ENCODE measurements around the gene UBE2L6. TPM values are rescaled to one million over a fixed set of nuclear protein-coding genes. Genes with fewer than 3 reads are reported as not detected.

Gene UBE2L6
- polyA plus RNA-seq, 3 donors: 101 to 284 (median 268) TPM

GRCh38 chr11:57502870-57503269, 64.6 kb downstream of the UBE2L6 start:
- H3K27me3 ChIP-seq (ENCODE audit: control insufficient read depth in 2 of 2, insufficient read depth in 2 of 2, low read length in 2 of 2): no peaks in the 10 kb centered on the region
- H3K4me3 ChIP-seq (replicated peaks in 1 of 3; ENCODE audit: low read depth in 2 of 3, low read length in 3 of 3): no peak overlapping the region
- H3K79me2 ChIP-seq (ENCODE audit: insufficient read depth, low read length): peaks cover 12% of the 10 kb centered on the region
- Mint-ChIP-seq H3K36me3 (peaks cover 12 to 37% of the 10 kb centered on the region in 2 donors), H3K27me3 (ENCODE audit: low read depth in 3 of 3) (no peaks in the 10 kb centered on the region), H3K4me1 (peaks cover 8% of the 10 kb centered on the region), H3K27ac (peak overlapping the region in 1 of 7 donors; percentile 26), H3K4me3 (no peak overlapping the region), H3K9me3 (no peaks in the 10 kb centered on the region)
- DNase-seq: no peak
- H3K9me3 ChIP-seq (replicated peaks in 1 of 2; ENCODE audit: control insufficient read depth in 1 of 2, insufficient read depth in 1 of 2, low read length in 2 of 2): no peaks in the 10 kb centered on the region
- no peak overlapping the region for H3K27ac ChIP-seq (ENCODE audit: low read depth in 1 of 2, low read length in 2 of 2)
- peaks cover 4 to 10% of the 10 kb centered on the region in 2 donors for H3K4me1 ChIP-seq (ENCODE audit: control insufficient read depth in 1 of 2, insufficient read depth in 2 of 2, low read length in 2 of 2)
- TF ChIP-seq, protein P1, sequence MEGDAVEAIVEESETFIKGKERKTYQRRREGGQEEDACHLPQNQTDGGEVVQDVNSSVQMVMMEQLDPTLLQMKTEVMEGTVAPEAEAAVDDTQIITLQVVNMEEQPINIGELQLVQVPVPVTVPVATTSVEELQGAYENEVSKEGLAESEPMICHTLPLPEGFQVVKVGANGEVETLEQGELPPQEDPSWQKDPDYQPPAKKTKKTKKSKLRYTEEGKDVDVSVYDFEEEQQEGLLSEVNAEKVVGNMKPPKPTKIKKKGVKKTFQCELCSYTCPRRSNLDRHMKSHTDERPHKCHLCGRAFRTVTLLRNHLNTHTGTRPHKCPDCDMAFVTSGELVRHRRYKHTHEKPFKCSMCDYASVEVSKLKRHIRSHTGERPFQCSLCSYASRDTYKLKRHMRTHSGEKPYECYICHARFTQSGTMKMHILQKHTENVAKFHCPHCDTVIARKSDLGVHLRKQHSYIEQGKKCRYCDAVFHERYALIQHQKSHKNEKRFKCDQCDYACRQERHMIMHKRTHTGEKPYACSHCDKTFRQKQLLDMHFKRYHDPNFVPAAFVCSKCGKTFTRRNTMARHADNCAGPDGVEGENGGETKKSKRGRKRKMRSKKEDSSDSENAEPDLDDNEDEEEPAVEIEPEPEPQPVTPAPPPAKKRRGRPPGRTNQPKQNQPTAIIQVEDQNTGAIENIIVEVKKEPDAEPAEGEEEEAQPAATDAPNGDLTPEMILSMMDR (IDR thresholded peaks at IDR 0.05): no peak
- H3K4me2 ChIP-seq (replicated peaks; ENCODE audit: extremely low read depth, low read length, poor library complexity, severe bottlenecking): no peak overlapping the region
- H4K20me1 ChIP-seq (ENCODE audit: insufficient read depth, low read length): no peaks in the 10 kb centered on the region
- intact Hi-C loops (cut with micrococcal nuclease): no loop called here
- peaks cover 14 to 23% of the 10 kb centered on the region in 2 donors for H3K36me3 ChIP-seq (replicated peaks in 1 of 2; ENCODE audit: control insufficient read depth in 1 of 2, insufficient read depth in 2 of 2, low read length in 2 of 2)
- no peak overlapping the region for H2AFZ ChIP-seq (ENCODE audit: insufficient read depth, low read depth, low read length, poor library complexity, severe bottlenecking)
- no peak overlapping the region for H3K9ac ChIP-seq (ENCODE audit: insufficient read depth, low read length, poor library complexity, severe bottlenecking)

GRCh38 chr11:57502376-57502775, 65.1 kb downstream of the UBE2L6 start:
- H3K36me3 Mint-ChIP-seq: peaks cover 17 to 42% of the 10 kb centered on the region in 2 donors
- Histone ChIP-seq H3K27ac (ENCODE audit: low read depth in 1 of 2, low read length in 2 of 2) (no peak overlapping the region), H3K4me3 (replicated peaks in 1 of 3; ENCODE audit: low read depth in 2 of 3, low read length in 3 of 3) (no peak overlapping the region), H3K9me3 (replicated peaks in 1 of 2; ENCODE audit: control insufficient read depth in 1 of 2, insufficient read depth in 1 of 2, low read length in 2 of 2) (no peaks in the 10 kb centered on the region), H3K79me2 (ENCODE audit: insufficient read depth, low read length) (peaks cover 12% of the 10 kb centered on the region), H3K27me3 (ENCODE audit: control insufficient read depth in 2 of 2, insufficient read depth in 2 of 2, low read length in 2 of 2) (no peaks in the 10 kb centered on the region), H4K20me1 (ENCODE audit: insufficient read depth, low read length) (no peaks in the 10 kb centered on the region), H2AFZ (ENCODE audit: insufficient read depth, low read depth, low read length, poor library complexity, severe bottlenecking) (no peak overlapping the region), H3K4me1 (ENCODE audit: control insufficient read depth in 1 of 2, insufficient read depth in 2 of 2, low read length in 2 of 2) (peaks cover 4 to 10% of the 10 kb centered on the region in 2 donors), H3K4me2 (replicated peaks; ENCODE audit: extremely low read depth, low read length, poor library complexity, severe bottlenecking) (no peak overlapping the region), H3K36me3 (replicated peaks in 1 of 2; ENCODE audit: control insufficient read depth in 1 of 2, insufficient read depth in 2 of 2, low read length in 2 of 2) (peaks cover 14 to 24% of the 10 kb centered on the region in 2 donors), H3K9ac (ENCODE audit: insufficient read depth, low read length, poor library complexity, severe bottlenecking) (no peak overlapping the region)
- TF ChIP-seq, protein P1 (IDR thresholded peaks at IDR 0.05): no peak
- peak overlapping the region in 2 of 7 donors; percentile 21 to 26 for H3K27ac Mint-ChIP-seq
- no peaks in the 10 kb centered on the region for H3K9me3 Mint-ChIP-seq
- H3K4me1 Mint-ChIP-seq: peaks cover 8% of the 10 kb centered on the region
- no peak for DNase-seq
- H3K4me3 Mint-ChIP-seq: no peak overlapping the region
- intact Hi-C loops (cut with micrococcal nuclease): no loop called here
- 100% methylated on average over 1 of the region's 3 CpGs for WGBS (ENCODE audit: insufficient coverage)
- no peaks in the 10 kb centered on the region for H3K27me3 Mint-ChIP-seq (ENCODE audit: low read depth in 3 of 3)

Data from CD14-positive monocyte (primary cell).